ENCODE measurements around the gene SOS1. TPM values are rescaled to one million over a fixed set of nuclear protein-coding genes. Genes with fewer than 3 reads are reported as not detected.

SOS1 gene
- total RNA-seq (10 to 100 TPM in 1 of 2 donors, 1 to 10 TPM in 1; 9.3 to 16.4 TPM), polyA plus RNA-seq (1 to 10 TPM; 4.2 to 5.2 TPM)

DNA sequence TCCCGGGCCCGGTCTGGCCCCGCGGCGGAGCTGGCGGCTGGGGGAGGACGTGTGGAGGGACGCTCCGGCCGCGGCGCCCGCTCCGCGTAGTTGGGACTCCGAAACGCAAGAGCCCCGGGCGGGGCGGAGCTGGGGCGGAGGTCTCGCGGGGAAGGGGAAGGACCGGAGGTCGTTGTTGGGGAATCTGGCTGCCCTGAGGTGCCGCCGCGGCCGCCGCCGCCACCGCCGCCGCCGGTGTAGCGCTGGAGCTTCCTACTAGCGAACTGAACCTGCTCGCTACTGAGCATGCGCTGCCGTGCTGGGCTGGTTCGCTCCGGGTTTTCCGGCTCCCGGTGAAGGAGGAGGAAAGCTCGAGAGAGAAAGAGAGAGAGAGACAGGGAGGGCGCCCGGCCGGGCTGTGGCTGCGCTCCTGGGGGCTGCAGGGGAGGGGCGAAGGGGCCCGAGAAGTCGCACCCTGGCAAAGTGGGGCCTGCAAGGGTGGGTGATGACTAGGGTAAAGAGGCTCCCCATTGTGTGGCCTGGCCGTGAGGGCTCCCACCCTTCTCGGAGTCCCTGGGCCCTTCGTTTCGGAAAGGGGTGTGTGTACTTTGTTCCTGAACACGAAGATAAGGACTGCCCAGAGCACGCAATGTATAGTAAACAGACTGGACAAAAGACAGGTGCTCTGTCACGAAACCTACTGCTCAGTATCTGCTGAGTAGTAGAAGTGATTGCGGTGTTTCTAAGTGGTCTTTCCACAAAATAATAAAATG lies at the start of gene SOS1:
TSS of gene SOS1 (minus strand) at position 281 of the 752 bp plus-strand sequence. CDS start 629 bp downstream, outside the sequence.
- TF ChIP-seq SP1 (IDR thresholded peaks at IDR 0.05): peak; percentile 59
- TF ChIP-seq EGR1 (IDR thresholded peaks at IDR 0.05; ENCODE audit: low read depth in 2 of 2): no peak
- TF ChIP-seq, protein P1, sequence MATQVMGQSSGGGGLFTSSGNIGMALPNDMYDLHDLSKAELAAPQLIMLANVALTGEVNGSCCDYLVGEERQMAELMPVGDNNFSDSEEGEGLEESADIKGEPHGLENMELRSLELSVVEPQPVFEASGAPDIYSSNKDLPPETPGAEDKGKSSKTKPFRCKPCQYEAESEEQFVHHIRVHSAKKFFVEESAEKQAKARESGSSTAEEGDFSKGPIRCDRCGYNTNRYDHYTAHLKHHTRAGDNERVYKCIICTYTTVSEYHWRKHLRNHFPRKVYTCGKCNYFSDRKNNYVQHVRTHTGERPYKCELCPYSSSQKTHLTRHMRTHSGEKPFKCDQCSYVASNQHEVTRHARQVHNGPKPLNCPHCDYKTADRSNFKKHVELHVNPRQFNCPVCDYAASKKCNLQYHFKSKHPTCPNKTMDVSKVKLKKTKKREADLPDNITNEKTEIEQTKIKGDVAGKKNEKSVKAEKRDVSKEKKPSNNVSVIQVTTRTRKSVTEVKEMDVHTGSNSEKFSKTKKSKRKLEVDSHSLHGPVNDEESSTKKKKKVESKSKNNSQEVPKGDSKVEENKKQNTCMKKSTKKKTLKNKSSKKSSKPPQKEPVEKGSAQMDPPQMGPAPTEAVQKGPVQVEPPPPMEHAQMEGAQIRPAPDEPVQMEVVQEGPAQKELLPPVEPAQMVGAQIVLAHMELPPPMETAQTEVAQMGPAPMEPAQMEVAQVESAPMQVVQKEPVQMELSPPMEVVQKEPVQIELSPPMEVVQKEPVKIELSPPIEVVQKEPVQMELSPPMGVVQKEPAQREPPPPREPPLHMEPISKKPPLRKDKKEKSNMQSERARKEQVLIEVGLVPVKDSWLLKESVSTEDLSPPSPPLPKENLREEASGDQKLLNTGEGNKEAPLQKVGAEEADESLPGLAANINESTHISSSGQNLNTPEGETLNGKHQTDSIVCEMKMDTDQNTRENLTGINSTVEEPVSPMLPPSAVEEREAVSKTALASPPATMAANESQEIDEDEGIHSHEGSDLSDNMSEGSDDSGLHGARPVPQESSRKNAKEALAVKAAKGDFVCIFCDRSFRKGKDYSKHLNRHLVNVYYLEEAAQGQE (IDR thresholded peaks at IDR 0.05): peak; percentile 80
- peak in 1 of 2 donors; percentile 20 for TF ChIP-seq GABPA (IDR thresholded peaks at IDR 0.05 in 1 of 2, conservative IDR thresholded peaks at IDR 0.05 in 1 of 2)
- no peak for TF ChIP-seq HNF4G (IDR thresholded peaks at IDR 0.05)
- TF ChIP-seq TAF1 (conservative IDR thresholded peaks at IDR 0.05): peak; percentile 51
- peak; percentile 60 for TF ChIP-seq FOXA2 (IDR thresholded peaks at IDR 0.05)
- TF ChIP-seq, protein P2, sequence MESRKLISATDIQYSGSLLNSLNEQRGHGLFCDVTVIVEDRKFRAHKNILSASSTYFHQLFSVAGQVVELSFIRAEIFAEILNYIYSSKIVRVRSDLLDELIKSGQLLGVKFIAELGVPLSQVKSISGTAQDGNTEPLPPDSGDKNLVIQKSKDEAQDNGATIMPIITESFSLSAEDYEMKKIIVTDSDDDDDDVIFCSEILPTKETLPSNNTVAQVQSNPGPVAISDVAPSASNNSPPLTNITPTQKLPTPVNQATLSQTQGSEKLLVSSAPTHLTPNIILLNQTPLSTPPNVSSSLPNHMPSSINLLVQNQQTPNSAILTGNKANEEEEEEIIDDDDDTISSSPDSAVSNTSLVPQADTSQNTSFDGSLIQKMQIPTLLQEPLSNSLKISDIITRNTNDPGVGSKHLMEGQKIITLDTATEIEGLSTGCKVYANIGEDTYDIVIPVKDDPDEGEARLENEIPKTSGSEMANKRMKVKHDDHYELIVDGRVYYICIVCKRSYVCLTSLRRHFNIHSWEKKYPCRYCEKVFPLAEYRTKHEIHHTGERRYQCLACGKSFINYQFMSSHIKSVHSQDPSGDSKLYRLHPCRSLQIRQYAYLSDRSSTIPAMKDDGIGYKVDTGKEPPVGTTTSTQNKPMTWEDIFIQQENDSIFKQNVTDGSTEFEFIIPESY (IDR thresholded peaks at IDR 0.05): no peak
- peak; percentile 41 for TF ChIP-seq FOXA1 (IDR thresholded peaks at IDR 0.05)
- peak; percentile 64 to 73 for TF ChIP-seq HNF4A (conservative IDR thresholded peaks at IDR 0.05)
- TF ChIP-seq, protein P3, sequence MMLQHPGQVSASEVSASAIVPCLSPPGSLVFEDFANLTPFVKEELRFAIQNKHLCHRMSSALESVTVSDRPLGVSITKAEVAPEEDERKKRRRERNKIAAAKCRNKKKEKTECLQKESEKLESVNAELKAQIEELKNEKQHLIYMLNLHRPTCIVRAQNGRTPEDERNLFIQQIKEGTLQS (IDR thresholded peaks at IDR 0.05): no peak
- peak; percentile 85 for TF ChIP-seq YY1 (IDR thresholded peaks at IDR 0.05)
- TF ChIP-seq NR2F2 (IDR thresholded peaks at IDR 0.05): peak; percentile 15
- TF ChIP-seq, protein P4, sequence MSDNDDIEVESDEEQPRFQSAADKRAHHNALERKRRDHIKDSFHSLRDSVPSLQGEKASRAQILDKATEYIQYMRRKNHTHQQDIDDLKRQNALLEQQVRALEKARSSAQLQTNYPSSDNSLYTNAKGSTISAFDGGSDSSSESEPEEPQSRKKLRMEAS (IDR thresholded peaks at IDR 0.05): peak; percentile 33
- TF ChIP-seq RXRA (IDR thresholded peaks at IDR 0.05): peak in 1 of 2 donors; percentile 42
- H3K27me3 ChIP-seq (ENCODE audit: control insufficient read depth in 4 of 4, insufficient read depth in 4 of 4, low read length in 3 of 4): no peaks in the 10 kb centered on the region
- no peaks in the 10 kb centered on the region for H3K36me3 ChIP-seq (ENCODE audit: control insufficient read depth in 4 of 4, insufficient read depth in 3 of 4, low read depth in 1 of 4, low read length in 3 of 4)
- no peaks in the 10 kb centered on the region for H3K9me3 ChIP-seq (ENCODE audit: control insufficient read depth in 4 of 4, low read length in 3 of 4)
- WGBS: under 1% methylated on average over 60 of the region's 60 CpGs
- H3K27ac ChIP-seq (ENCODE audit: low read depth in 1 of 2, low read length in 2 of 2): peak within 1 kb of the TSS; percentile 98
- H3K4me1 ChIP-seq (ENCODE audit: control insufficient read depth in 4 of 4, insufficient read depth in 4 of 4, low read length in 3 of 4): peaks cover 2 to 40% (median 28%) of the 10 kb centered on the region in 4 donors
- H3K4me3 ChIP-seq (ENCODE audit: low read depth in 1 of 3, low read length in 3 of 3): peak within 1 kb of the TSS; percentile 82 to 97 (median 92)
- DNase-seq (ENCODE audit: low spot score): peak; percentile 94
- H3K9ac ChIP-seq (ENCODE audit: low read depth in 1 of 2, low read length in 2 of 2): peak within 1 kb of the TSS; percentile 90 to 96

DNA sequence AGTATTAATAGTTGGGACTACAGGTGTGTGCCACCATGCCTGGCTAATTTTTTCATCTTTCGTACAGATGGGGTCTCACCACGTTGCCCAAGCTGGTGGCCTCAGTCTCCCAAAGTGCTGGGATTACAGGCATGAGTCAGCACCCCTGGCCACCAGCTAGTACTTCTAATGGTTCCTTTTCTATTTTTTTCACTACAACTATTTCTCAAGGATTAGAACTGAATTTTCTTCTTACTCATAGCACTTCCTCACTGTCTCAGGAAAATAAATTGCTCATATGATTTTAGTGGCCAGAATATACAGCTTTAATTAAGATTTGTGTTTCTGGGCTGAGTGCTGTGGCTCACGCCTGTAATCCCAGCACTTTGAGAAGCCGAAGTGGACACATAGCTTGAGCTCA lies 43.2 kb upstream of the SOS1 start:
- DNase-seq (ENCODE audit: low spot score): no peak
- Histone ChIP-seq H3K9ac (ENCODE audit: low read depth in 1 of 2, low read length in 2 of 2) (no peak overlapping the region), H3K36me3 (ENCODE audit: control insufficient read depth in 4 of 4, insufficient read depth in 3 of 4, low read depth in 1 of 4, low read length in 3 of 4) (no peaks in the 10 kb centered on the region), H3K9me3 (ENCODE audit: control insufficient read depth in 4 of 4, low read length in 3 of 4) (no peaks in the 10 kb centered on the region), H3K4me3 (ENCODE audit: low read depth in 1 of 3, low read length in 3 of 3) (no peak overlapping the region), H3K4me1 (ENCODE audit: control insufficient read depth in 4 of 4, insufficient read depth in 4 of 4, low read length in 3 of 4) (no peaks in the 10 kb centered on the region), H3K27ac (ENCODE audit: low read depth in 1 of 2, low read length in 2 of 2) (no peak overlapping the region), H3K27me3 (ENCODE audit: control insufficient read depth in 4 of 4, insufficient read depth in 4 of 4, low read length in 3 of 4) (no peaks in the 10 kb centered on the region)
- TF ChIP-seq FOXA1 (IDR thresholded peaks at IDR 0.05) (no peak), TAF1 (conservative IDR thresholded peaks at IDR 0.05) (no peak), FOXA2 (IDR thresholded peaks at IDR 0.05) (no peak), SP1 (IDR thresholded peaks at IDR 0.05) (no peak), HNF4A (conservative IDR thresholded peaks at IDR 0.05) (no peak), GABPA (IDR thresholded peaks at IDR 0.05 in 1 of 2, conservative IDR thresholded peaks at IDR 0.05 in 1 of 2) (no peak)
- TF ChIP-seq, protein P4 (IDR thresholded peaks at IDR 0.05): no peak
- TF ChIP-seq, protein P3 (IDR thresholded peaks at IDR 0.05): no peak
- TF ChIP-seq, protein P2 (IDR thresholded peaks at IDR 0.05): no peak
- TF ChIP-seq, protein P1 (IDR thresholded peaks at IDR 0.05): no peak
- WGBS: 88% methylated on average over 4 of the region's 4 CpGs
